ENCODE results near the gene FGFR1OP2. TPM values are rescaled to one million over a fixed set of nuclear protein-coding genes. Genes with fewer than 3 reads are reported as not detected.
A peak's percentile ranks its signal among the peaks of the same experiment; 100 is the strongest.

The FGFR1OP2 gene
- 20.6 and 21.7 TPM in 2 replicates for polyA plus RNA-seq (2012; rRNA removed)
- 23.5 and 31.0 TPM in 2 replicates for polyA plus RNA-seq (2012; cell fraction: cytosol; rRNA removed)
- 8.1 and 12.9 TPM in 2 replicates for polyA plus RNA-seq (2012; cell fraction: nucleus; rRNA removed)

- 1% methylated on average over 44 of the region's 69 CpGs for WGBS (ENCODE audit: low lambda C conversion rate)
- Histone ChIP-seq H3K9me2 (no peaks in the 10 kb centered on the region; the same call in 1 of the 2 replicates), H3K36me3 (replicated peaks in 1 of 2; ENCODE audit: control insufficient read depth in 1 of 2, insufficient read depth in 2 of 2, low read length in 1 of 2) (peaks cover 0 to 10% of the 10 kb centered on the region in 2 experiments), H3F3A (replicated peaks; ENCODE audit: insufficient read depth) (no peaks in the 10 kb centered on the region), H3K4me2 (peak within 1 kb of the TSS; percentile 93), H4K20me1 (ENCODE audit: insufficient read depth) (peaks cover 18% of the 10 kb centered on the region), H3K79me2 (ENCODE audit: insufficient read depth) (peaks cover 85% of the 10 kb centered on the region), H3K27me3 (ENCODE audit: insufficient read depth) (no peaks in the 10 kb centered on the region), H3K4me1 (ENCODE audit: control insufficient read depth in 1 of 2, insufficient read depth in 2 of 2, low read depth in 1 of 2, low read length in 1 of 2) (peaks cover 20 to 24% of the 10 kb centered on the region in 2 experiments; a peak in 3 of 4 replicates), H2AFZ (ENCODE audit: low read depth) (peak within 1 kb of the TSS; percentile 93), H3K4me3 (ENCODE audit: low read depth in 2 of 2, low read length in 1 of 2) (peak within 1 kb of the TSS; percentile 96 to 98), H3K27ac (ENCODE audit: low read depth in 2 of 2, low read length in 1 of 2) (peak within 1 kb of the TSS; percentile 91 to 93), H3K9me3 (no peaks in the 10 kb centered on the region), H3K9ac (peak within 1 kb of the TSS; percentile 90)
- CTCF ChIA-PET, result interaction anchor here (0.8 to 1.0 kb wide), 2 partner anchors 54 to 73 kb away, joined by 3 read pairs; no protein-coding TSS in a partner anchor
- POLR2A ChIA-PET, result interaction anchor here (1.4 kb wide), 1 partner anchor 105 kb away, joined by 3 read pairs; the partner anchor contains the start of gene ITPR2
- TF ChIP-seq PBX3 (IDR thresholded peaks at IDR 0.05) (no peak), MAX (IDR thresholded peaks at IDR 0.05; ENCODE audit: low read depth) (no peak), TAF1 (IDR thresholded peaks at IDR 0.05; ENCODE audit: borderline replicate concordance, low read depth, low read length) (peak; percentile 85), RFX5 (IDR thresholded peaks at IDR 0.05; ENCODE audit: low read length) (0 out of 2 replicates have a peak, but pooled peaks have one; percentile 34), FOXM1 (IDR thresholded peaks at IDR 0.05; ENCODE audit: low read depth) (no peak), CTCF (IDR thresholded peaks at IDR 0.05) (no peak), ZBTB33 (IDR thresholded peaks at IDR 0.05; ENCODE audit: borderline replicate concordance, low read depth) (peak; percentile 97), POLR2AphosphoS5 (IDR thresholded peaks at IDR 0.05; ENCODE audit: low read depth, low read length) (peak; percentile 85), EP300 (IDR thresholded peaks at IDR 0.05; ENCODE audit: borderline replicate concordance in 1 of 2, low read depth in 1 of 2, low read length in 1 of 2) (no peak; a peak in 1 of 4 replicates), RAD21 (IDR thresholded peaks at IDR 0.05; ENCODE audit: low read length) (0 out of 2 replicates have a peak, but pooled peaks have one; percentile 9), NRF1 (IDR thresholded peaks at IDR 0.05; ENCODE audit: low read depth, low read length) (peak; percentile 99), RXRA (IDR thresholded peaks at IDR 0.05; ENCODE audit: borderline replicate concordance, low read depth) (no peak), MXI1 (IDR thresholded peaks at IDR 0.05; ENCODE audit: low read depth, low read length) (peak; percentile 70; the same call in 1 of the 2 replicates), CHD2 (IDR thresholded peaks at IDR 0.05; ENCODE audit: low read length, partially characterized antibody) (peak; percentile 99), TEAD4 (IDR thresholded peaks at IDR 0.05; ENCODE audit: borderline replicate concordance, insufficient read depth) (no peak), EZH2phosphoT487 (IDR thresholded peaks at IDR 0.05; ENCODE audit: borderline replicate concordance, low read depth) (no peak), SIN3A (IDR thresholded peaks at IDR 0.05; ENCODE audit: borderline replicate concordance, low read depth, low read length) (peak; percentile 46; the same call in 1 of the 2 replicates), ELF1 (IDR thresholded peaks at IDR 0.05) (peak; percentile 67), FOXJ3 (CRISPR knock-in tag; IDR thresholded peaks at IDR 0.05) (no peak), YY1 (IDR thresholded peaks at IDR 0.05; ENCODE audit: low read depth) (peak; percentile 68), TCF12 (IDR thresholded peaks at IDR 0.05) (no peak)
- peak; percentile 94 for DNase-seq
Observed at GRCh38 chr12:26937863-26938700, at the start of gene FGFR1OP2, which contains the start of gene INTS13. FGFR1OP2 (plus strand) TSS chr12:26938470; CDS start chr12:26954159, 15,689 bp downstream. INTS13 (minus strand) TSS chr12:26937981; CDS start chr12:26936803, 1,178 bp downstream.

Measured in SK-N-SH (cell line).